Mesothelial cell of epicardium (in vitro differentiated cells): ENCODE results near the gene ARHGEF7. TPM values are rescaled to one million over a fixed set of nuclear protein-coding genes. Genes with fewer than 3 reads are reported as not detected.
"Not testable (repeated sequence)": the region's sequence is repeated elsewhere in the genome, so short reads cannot be mapped to it uniquely, and the experiment has no call there.

Experiments
- DNase-seq, 2 experiments: peaks; one replicate each; pipeline ENCODE4 v3.0.0; 2021; ENCODE audit warnings: low spot score in 2 of 2; ENCODE audit not compliant: unreplicated experiment in 2 of 2
- H3K27ac Mint-ChIP-seq: 2 replicates; pipeline ENCODE4 v1.8.0; 2021; ENCODE audit warnings: mixed read lengths
- H3K27me3 Mint-ChIP-seq: 2 replicates; pipeline ENCODE4 v1.8.0; 2021; ENCODE audit warnings: low read depth, mixed read lengths
- H3K36me3 Mint-ChIP-seq: 2 replicates; pipeline ENCODE4 v1.8.0; 2021; ENCODE audit warnings: mixed read lengths
- H3K4me1 Mint-ChIP-seq: 2 replicates; pipeline ENCODE4 v1.8.0; 2021; ENCODE audit warnings: mixed read lengths
- H3K4me3 Mint-ChIP-seq: 2 replicates; pipeline ENCODE4 v1.8.0; 2021; ENCODE audit warnings: mild to moderate bottlenecking, moderate library complexity, mixed read lengths
- H3K9me3 Mint-ChIP-seq: 2 replicates; pipeline ENCODE4 v1.8.0; 2021; ENCODE audit warnings: mixed read lengths
- CTCF ChIP-seq: fragments of 200-600 bp; sonication (generic); IDR thresholded peaks from one replicate; pipeline ENCODE4 v1.5.0; 2021; ENCODE audit warnings: antibody characterized with exemption; ENCODE audit not compliant: unreplicated experiment
- total RNA-seq: library from RNA; stranded (reverse); gene quantifications from 3 replicates; pipeline ENCODE4 v1.2.1, GENCODE V29; 2021

The ARHGEF7 gene
- total RNA-seq, 1 donor from 2014 or later: 95.9 TPM

DNA sequence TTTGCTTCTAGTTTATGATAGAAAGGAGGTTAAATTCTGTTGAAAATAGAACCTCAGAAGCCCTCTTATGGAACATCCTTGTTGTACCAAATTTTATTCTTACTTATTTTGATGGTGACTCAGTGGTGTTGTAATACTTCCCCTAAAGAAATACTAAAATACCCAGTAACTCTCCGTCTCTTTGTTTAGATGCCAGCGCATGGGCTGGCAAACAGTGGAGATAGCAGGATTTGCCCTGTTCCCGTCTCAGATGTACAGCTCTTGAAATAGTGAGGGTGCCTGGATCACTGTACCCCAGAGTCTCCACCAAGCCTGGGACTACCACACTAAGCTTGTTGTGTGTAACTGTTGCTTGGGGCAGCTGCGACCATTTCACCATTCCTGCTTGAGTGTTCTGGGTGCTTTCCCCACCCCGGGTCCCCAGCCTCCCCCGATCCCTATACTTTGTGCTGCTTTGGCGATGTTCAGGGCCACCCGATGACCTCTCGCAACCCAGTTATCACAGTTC lies 138.3 kb downstream of the ARHGEF7 start:
- no peaks in the 10 kb centered on the region for H3K27me3 Mint-ChIP-seq
- peaks cover 32% of the 10 kb centered on the region for H3K4me1 Mint-ChIP-seq
- DNase-seq: no peak
- peaks cover 8% of the 10 kb centered on the region for H3K9me3 Mint-ChIP-seq
- H3K36me3 Mint-ChIP-seq: peaks cover 55% of the 10 kb centered on the region
- H3K27ac Mint-ChIP-seq: peak overlapping the region; percentile 87
- no peak overlapping the region for H3K4me3 Mint-ChIP-seq
- TF ChIP-seq CTCF: no peak

GRCh38 chr13:111255228-111255790 lies 140.2 kb downstream of the ARHGEF7 start:
- Mint-ChIP-seq H3K4me3 (no peak overlapping the region), H3K27ac (no peak overlapping the region), H3K4me1 (peaks cover 30% of the 10 kb centered on the region), H3K27me3 (no peaks in the 10 kb centered on the region), H3K9me3 (peaks cover 23% of the 10 kb centered on the region), H3K36me3 (peaks cover 59% of the 10 kb centered on the region)
- TF ChIP-seq CTCF: no peak
- DNase-seq: no peak

DNA sequence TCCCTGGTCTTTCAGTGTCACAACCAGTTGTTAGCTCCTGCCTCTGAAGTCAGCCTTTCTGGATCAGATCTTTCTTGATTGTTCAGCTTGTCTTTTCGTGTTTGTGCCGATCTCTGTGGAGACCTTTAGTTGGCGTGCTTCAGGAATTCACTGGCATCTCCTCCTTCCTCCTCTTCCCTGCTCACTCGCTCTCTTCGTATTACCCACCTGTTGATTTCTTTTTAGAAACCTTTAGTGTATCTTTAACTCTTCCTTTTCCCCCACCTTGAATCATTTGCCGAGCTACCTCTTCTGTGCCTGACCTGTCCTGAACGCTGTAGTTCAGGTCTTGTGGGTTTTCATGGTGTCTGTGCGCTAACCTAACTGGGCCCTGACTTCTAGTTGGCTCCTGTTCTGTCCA lies 141.3 kb downstream of the ARHGEF7 start:
- no peak overlapping the region for H3K27ac Mint-ChIP-seq
- TF ChIP-seq CTCF: no peak
- H3K4me1 Mint-ChIP-seq: peaks cover 24% of the 10 kb centered on the region
- peaks cover 23% of the 10 kb centered on the region for H3K9me3 Mint-ChIP-seq
- no peak overlapping the region for H3K4me3 Mint-ChIP-seq
- no peak for DNase-seq
- H3K27me3 Mint-ChIP-seq: no peaks in the 10 kb centered on the region
- H3K36me3 Mint-ChIP-seq: peaks cover 59% of the 10 kb centered on the region

DNA sequence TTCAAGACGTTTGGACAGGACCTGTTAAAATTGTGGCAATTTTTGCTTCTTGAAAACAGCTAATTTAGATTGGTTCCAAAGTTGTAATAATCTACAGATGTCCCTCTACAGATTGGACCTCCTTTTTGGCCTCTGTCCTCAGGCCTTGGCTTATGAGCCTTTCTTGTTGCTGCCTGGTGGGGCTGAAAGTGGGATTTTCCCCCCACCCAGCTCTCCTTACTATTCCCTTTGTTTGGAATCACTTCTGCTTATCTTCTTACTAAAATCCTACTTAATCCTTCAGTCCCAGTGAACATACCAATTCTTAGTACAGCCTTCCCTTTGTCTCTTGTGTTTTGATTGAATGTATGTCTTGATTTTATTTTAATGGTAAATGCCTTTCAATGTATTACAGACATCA lies 141.8 kb downstream of the ARHGEF7 start:
- no peak for DNase-seq
- peaks cover 23% of the 10 kb centered on the region for H3K9me3 Mint-ChIP-seq
- peaks cover 20% of the 10 kb centered on the region for H3K4me1 Mint-ChIP-seq
- H3K4me3 Mint-ChIP-seq: no peak overlapping the region
- no peaks in the 10 kb centered on the region for H3K27me3 Mint-ChIP-seq
- no peak for TF ChIP-seq CTCF
- H3K27ac Mint-ChIP-seq: peak overlapping the region; percentile 4
- peaks cover 59% of the 10 kb centered on the region for H3K36me3 Mint-ChIP-seq

DNA sequence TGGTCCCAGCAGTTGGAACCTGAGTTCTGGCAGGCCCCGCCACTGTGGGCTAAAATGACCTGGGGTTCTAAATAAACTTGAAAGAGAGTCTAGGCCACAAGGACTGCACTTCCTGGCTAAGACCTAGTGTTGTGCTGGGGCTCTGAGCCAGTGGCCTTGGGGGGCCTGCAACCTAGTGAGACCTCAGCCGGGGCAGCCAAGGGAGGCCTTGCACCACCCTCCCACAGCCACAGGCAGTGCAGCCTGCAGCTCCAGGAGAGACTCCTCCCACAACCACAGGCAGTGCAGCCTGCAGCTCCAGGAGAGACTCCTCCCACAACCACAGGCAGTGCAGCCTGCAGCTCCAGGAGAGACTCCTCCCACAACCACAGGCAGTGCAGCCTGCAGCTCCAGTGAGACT lies 142.8 kb downstream of the ARHGEF7 start:
- not testable (repeated sequence) for H3K27me3 Mint-ChIP-seq, H3K4me3 Mint-ChIP-seq, H3K27ac Mint-ChIP-seq, DNase-seq
- H3K36me3 Mint-ChIP-seq: peaks cover 62% of the 10 kb centered on the region
- H3K9me3 Mint-ChIP-seq: peaks cover 23% of the 10 kb centered on the region
- peaks cover 10% of the 10 kb centered on the region for H3K4me1 Mint-ChIP-seq

DNA sequence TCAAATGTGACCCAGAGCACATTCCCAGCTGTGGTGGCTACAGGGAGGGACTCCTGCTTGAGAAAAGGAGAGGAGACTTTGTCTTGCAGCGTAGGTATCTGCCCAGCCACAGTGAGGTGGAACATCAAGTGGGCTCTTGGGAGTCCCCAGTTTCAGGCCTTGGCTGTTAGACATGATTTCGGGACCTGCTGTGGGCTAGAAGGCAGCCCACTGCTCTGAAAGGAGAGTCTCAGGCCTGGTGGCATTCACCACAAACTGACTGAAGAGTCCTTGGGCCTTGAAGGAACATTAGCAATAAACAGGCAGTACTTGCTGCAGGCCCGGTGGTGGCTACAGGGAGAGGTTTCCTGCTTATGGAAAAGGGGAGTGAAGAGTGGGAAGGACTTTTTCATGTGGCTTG lies 143.5 kb downstream of the ARHGEF7 start:
- Mint-ChIP-seq H3K27ac (no peak overlapping the region), H3K9me3 (peaks cover 23% of the 10 kb centered on the region), H3K36me3 (peaks cover 59% of the 10 kb centered on the region), H3K4me3 (no peak overlapping the region), H3K4me1 (peaks cover 3% of the 10 kb centered on the region), H3K27me3 (no peaks in the 10 kb centered on the region)
- no peak for DNase-seq
- TF ChIP-seq CTCF: no peak
